HG03103 (cell line): ENCODE data around the gene PYGO1.
A peak's percentile ranks its signal among the peaks of the same experiment; 100 is the strongest.
"Not testable (repeated sequence)": the region's sequence is repeated elsewhere in the genome, so short reads cannot be mapped to it uniquely, and the experiment has no call there.

Source experiments
- ATAC-seq: cut with Tn5 transposase; IDR thresholded peaks from one replicate; pipeline ENCODE4 v1.9.1; 2021; ENCODE audit warnings: low read depth; ENCODE audit not compliant: unreplicated experiment

The PYGO1 gene, protein sequence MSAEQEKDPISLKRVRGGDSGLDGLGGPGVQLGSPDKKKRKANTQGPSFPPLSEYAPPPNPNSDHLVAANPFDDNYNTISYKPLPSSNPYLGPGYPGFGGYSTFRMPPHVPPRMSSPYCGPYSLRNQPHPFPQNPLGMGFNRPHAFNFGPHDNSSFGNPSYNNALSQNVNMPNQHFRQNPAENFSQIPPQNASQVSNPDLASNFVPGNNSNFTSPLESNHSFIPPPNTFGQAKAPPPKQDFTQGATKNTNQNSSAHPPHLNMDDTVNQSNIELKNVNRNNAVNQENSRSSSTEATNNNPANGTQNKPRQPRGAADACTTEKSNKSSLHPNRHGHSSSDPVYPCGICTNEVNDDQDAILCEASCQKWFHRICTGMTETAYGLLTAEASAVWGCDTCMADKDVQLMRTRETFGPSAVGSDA

GRCh38 chr15:55588070-55588814, at the start of gene PYGO1:
Gene PYGO1 (minus strand): TSS chr15:55588345. CDS start chr15:55587883, 462 bp downstream.
- ATAC-seq = peak; percentile 67

- ATAC-seq = no peak
These were observed 48.9 kb upstream of the PYGO1 start for GRCh38 chr15:55637086-55637485.

DNA sequence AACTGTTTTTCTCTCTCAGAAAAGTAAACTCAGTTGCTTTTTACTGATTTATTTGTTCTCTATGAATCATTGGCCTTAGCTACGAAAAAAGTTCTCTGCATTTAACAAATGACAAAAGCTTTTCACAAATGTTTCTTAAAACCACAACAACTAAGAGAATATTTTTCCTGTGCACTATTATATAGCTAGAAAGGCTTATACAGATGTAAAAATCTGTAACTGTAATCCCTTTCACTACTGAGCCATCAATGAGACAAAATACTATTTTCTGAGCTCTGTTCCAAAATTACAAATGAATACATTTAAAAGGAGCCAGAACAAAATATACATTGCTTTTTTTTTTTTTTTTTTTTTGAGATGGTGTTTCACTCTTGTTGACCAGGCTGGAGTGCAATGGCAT, 45.6 kb upstream of the PYGO1 start:
- no peak for ATAC-seq

GRCh38 chr15:55632434-55632833, 44.3 kb upstream of the PYGO1 start:
- no peak for ATAC-seq

DNA sequence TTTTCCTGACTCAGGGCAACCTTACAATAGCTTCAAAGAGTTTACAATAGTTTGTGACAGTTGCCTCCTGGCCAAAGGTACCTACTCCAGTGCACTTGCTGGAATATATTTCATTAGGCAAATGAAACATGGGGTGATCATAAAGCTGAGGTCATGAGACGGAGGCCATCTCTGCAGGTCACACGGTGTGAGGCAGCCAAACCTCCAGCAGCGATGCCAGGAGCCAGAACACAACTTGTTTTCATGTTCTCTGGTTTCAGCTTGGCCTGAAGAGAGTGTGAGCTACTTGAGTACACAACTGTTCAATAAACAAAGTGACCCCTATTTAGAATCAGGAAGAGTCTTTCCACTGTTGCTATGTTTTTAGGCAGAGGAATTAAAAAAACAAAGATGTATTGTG, 42.7 kb upstream of the PYGO1 start:
- no peak for ATAC-seq

DNA sequence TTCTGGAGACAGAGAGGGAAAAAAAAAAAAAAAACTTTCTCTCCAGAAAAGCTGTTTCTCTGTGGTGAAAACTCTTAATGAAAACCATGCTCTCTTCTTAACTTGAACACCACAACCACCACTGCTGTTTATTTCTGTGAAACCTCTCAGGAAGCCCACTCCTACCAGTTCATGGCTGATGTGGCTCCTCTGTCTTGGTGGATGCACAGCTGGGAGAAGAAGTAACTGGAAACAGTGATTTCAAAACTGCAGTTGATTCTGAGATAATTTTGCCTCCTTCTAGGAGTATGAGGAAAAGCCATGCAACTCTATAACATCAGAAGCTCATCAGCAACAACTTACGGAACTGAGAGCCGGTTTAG, 40.2 kb upstream of the PYGO1 start:
- ATAC-seq = no peak

GRCh38 chr15:55627730-55628368, 39.7 kb upstream of the PYGO1 start:
- no peak for ATAC-seq

DNA sequence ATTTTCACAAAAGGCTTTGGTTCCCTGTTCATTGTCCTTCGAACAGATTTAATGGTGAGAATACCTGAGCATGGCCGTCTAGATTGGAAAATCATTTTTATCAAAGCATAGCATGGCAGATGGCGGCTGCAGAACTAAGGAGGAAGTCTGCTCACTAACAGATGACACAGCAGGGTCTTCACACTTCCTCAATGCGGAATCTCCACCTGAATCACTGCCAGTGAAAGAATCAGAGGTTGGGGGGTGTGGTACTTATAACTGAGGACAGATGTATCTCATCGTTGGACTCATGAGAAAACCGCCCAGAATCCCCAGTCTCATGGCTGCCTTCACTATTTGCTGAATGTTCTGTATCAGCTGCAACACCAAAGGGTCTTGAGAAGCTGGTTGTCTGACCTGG, 31.6 kb upstream of the PYGO1 start:
- no peak for ATAC-seq

DNA sequence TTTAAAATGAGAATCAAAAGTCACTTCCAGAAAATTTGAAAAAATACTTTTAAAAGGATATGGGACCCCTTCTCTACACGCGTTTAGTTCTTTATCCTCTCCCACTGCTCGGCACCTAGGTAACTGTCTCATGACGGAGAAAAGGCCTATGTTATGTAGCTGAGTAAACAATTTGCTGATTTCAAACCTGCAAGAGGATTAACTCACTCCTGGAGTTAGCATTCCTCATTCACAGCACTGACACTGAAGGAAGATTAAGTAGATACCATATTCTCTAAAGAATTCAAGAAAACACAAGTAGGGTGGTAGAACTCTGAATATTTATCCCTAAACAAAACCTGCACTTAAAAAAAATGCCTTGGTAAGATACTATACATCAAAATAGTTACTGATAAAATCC, 30.2 kb upstream of the PYGO1 start:
- ATAC-seq = no peak

- ATAC-seq = no peak
These were observed 27.3 kb upstream of the PYGO1 start for GRCh38 chr15:55615445-55615844.

- no peak for ATAC-seq
These were observed 25.6 kb upstream of the PYGO1 start for GRCh38 chr15:55613727-55614126.

GRCh38 chr15:55606214-55606613, 18.1 kb upstream of the PYGO1 start:
- no peak for ATAC-seq

GRCh38 chr15:55601374-55601773, 13.2 kb upstream of the PYGO1 start:
- no peak for ATAC-seq

DNA sequence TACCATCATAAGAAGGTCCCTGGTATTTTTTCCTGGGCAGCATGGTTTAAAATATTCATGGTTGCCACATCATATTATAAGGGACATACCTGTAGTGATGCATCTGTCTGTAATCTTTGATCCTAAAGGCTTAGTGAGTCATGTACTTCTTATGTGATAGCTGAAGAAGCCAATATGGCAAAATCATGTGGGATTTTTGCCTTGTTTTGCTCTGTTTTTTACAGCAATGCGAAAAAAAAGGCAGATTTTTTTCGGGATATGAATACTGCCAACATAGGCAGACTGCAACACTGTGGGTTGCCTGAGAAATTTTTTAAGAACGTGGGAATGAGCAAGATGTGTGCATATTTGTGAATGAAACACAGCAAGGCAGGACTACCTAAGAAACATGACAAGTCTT, 11.3 kb upstream of the PYGO1 start:
- ATAC-seq = no peak

DNA sequence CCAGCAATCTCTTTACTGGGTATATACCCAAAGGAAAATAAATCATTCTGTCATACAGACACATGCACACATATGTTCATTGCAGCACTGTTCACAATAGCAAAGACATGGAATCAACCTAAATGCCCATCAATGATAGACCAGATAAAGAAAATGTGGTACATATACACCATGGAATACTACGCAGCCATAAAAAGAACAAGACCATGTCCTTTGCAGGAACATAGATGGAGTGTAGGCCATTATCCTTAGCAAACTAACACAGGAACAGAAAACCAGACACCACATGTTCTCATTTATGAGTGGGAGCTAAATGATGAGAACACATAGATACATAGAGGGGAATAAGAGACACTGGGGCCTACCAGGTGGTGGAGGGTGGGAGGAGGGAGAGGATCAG, 4.9 kb upstream of the PYGO1 start:
- not testable (repeated sequence) for ATAC-seq

DNA sequence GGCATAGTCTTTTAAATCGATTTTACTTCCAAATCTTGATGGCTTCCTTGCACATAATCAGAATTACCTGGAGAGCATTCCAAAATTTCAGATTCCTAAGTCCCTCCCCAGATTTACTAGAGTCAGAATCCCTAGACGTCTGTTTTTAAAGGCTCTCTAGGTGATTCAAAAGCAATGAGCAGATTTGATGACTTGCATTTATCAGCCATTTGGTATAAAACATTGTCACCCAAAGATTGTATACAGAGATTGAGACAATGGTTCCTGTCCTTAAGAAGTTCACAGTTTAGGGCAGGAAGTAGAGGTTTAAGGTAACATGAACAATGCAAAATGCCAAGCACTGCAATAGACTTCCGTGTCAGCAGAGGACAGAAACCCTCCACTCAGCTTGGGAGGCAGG, 2.6 kb upstream of the PYGO1 start:
- no peak for ATAC-seq

- no peak for ATAC-seq
These were observed 1.1 kb upstream of the PYGO1 start for GRCh38 chr15:55589287-55589686.

GRCh38 chr15:55588815-55589115, 620 bp upstream of the PYGO1 start:
- ATAC-seq = no peak

- ATAC-seq = peak; percentile 30
These were observed 650 bp downstream of the PYGO1 start for GRCh38 chr15:55587321-55588069.

DNA sequence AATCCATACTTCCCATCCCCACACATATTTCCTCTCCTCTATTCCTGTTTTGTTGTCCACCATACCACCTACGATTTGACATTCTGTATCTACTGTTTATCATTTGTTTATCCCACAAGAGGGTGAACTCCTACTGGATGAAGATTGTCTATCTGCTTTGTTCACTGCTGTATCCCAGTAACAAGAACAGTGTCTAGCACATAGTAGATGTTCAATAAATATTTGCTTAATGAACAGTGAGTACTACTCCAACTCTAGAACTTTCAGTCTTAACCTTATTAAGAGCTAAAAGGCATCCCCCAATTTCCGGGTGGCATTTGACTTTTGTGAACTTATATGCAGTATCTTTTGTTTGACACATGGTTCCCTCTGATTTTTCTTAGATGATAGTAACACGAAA, 1.3 kb downstream of the PYGO1 start:
- no peak for ATAC-seq

GRCh38 chr15:55576943-55577342, 11.2 kb downstream of the PYGO1 start:
- ATAC-seq = no peak
